A549 (cell line): ENCODE results near the gene CXCL12. TPM values are rescaled to one million over a fixed set of nuclear protein-coding genes. Genes with fewer than 3 reads are reported as not detected.

Experiments
- ATAC-seq, 2 experiments: fragments of 200-7000 bp in 1 of 2; fragments of >200 bp in 1 of 2; cut with Nextera tagmentation in 1 of 2; cut with Tn5 transposase in 1 of 2; 3 replicates each; pipeline versions ENCODE4 v1.8.0 to v1.9.1; 2018 to 2020; ENCODE audit warnings: mild to moderate bottlenecking in 1 of 2, moderate library complexity in 1 of 2
- CTCF ChIA-PET: fragments of 300-600 bp; sonication (Branson Sonifier 250); formaldehyde crosslinking; extraction: SDS; loops from one replicate; lab custom pipeline; 2021; ENCODE audit warnings: antibody characterized with exemption, inconsistent platforms; lab: Yijun Ruan, JAX
- POLR2A ChIA-PET: fragments of 350-600 bp; formaldehyde crosslinking; extraction: SDS; loops from one replicate; lab custom pipeline; 2021; ENCODE audit warnings: antibody characterized with exemption, inconsistent platforms; lab: Yijun Ruan, JAX
- DNase-seq, 2 experiments: peaks; one replicate each; pipeline versions ENCODE4 v3.0.0 to v3.0.0-alpha.2; 2011 to 2016; ENCODE audit warnings: low read depth in 1 of 2, low spot score in 1 of 2
- FAIRE-seq: peaks from 2 replicates; lab custom pipeline; 2011; peaks lifted over from hg19 to GRCh38; lab: Jason Lieb, UNC
- H3K27ac ChIP-seq, 2 experiments: fragments of >200 bp; sonication (Bioruptor Twin); formaldehyde crosslinking; 3 replicates each; pipeline ENCODE4 v1.5.1; 2016 to 2017
- H3K4me1 ChIP-seq: fragments of >200 bp; sonication (Bioruptor Twin); formaldehyde crosslinking; 3 replicates; pipeline ENCODE4 v1.6.1; 2016
- H3K4me2 ChIP-seq: fragments of >200 bp; sonication (Bioruptor Twin); formaldehyde crosslinking; 3 replicates; pipeline ENCODE4 v1.6.1; 2016
- H3K4me3 ChIP-seq: fragments of >200 bp; sonication (Bioruptor Twin); formaldehyde crosslinking; 3 replicates; pipeline ENCODE4 v1.5.1; 2016
- H3K9me3 ChIP-seq: fragments of >200 bp; sonication (Bioruptor Twin); formaldehyde crosslinking; 3 replicates; pipeline ENCODE4 v1.6.1; 2016
- CBX2 ChIP-seq: fragments of 200-600 bp; sonication (generic); IDR thresholded peaks from 2 replicates; pipeline ENCODE4 v1.6.1; 2016; ENCODE audit warnings: low read depth, mild to moderate bottlenecking, borderline replicate concordance
- CHD4 ChIP-seq: fragments of 200-600 bp; sonication (generic); IDR thresholded peaks from 2 replicates; pipeline ENCODE4 v1.6.1; 2016; ENCODE audit warnings: antibody characterized with exemption, mild to moderate bottlenecking, borderline replicate concordance
- EHF ChIP-seq: fragments of 250-450 bp; sonication (Bioruptor Pico); IDR thresholded peaks from 2 replicates; pipeline ENCODE4 v1.5.0; 2020; ENCODE audit warnings: mild to moderate bottlenecking
- FOSB ChIP-seq: fragments of 250-450 bp; sonication (Bioruptor Pico); IDR thresholded peaks from 2 replicates; pipeline ENCODE4 v1.5.0; 2020; ENCODE audit warnings: mild to moderate bottlenecking, moderate library complexity
- HDAC2 ChIP-seq: fragments of 200-600 bp; sonication (generic); IDR thresholded peaks from 2 replicates; pipeline ENCODE4 v1.6.1; 2016
- HEYL ChIP-seq: fragments of 250-450 bp; sonication (Bioruptor Pico); IDR thresholded peaks from 2 replicates; pipeline ENCODE4 v1.8.0; 2021; ENCODE audit warnings: mild to moderate bottlenecking, moderate library complexity
- HOXB5 ChIP-seq: fragments of 250-450 bp; sonication (Bioruptor Pico); IDR thresholded peaks from 2 replicates; pipeline ENCODE4 v1.5.0; 2020; ENCODE audit warnings: mild to moderate bottlenecking, moderate library complexity
- KDM1A ChIP-seq: fragments of 200-600 bp; sonication (generic); IDR thresholded peaks from 2 replicates; pipeline ENCODE4 v1.6.1; 2016; ENCODE audit warnings: low read depth, mild to moderate bottlenecking
- KDM5A ChIP-seq: fragments of 200-600 bp; sonication (generic); IDR thresholded peaks from 2 replicates; pipeline ENCODE4 v1.6.1; 2016; ENCODE audit warnings: antibody characterized with exemption, mild to moderate bottlenecking
- MAFK ChIP-seq: fragments of 450-650 bp; IDR thresholded peaks from 2 replicates; pipeline ENCODE4 v1.6.1; 2014; ENCODE audit not compliant: partially characterized antibody
- MAZ ChIP-seq: fragments of 150-350 bp; IDR thresholded peaks from 2 replicates; pipeline ENCODE4 v1.6.1; 2014; ENCODE audit warnings: antibody characterized with exemption, low read depth, low read length, borderline replicate concordance
- NFE2L2 ChIP-seq: fragments of 150-350 bp; conservative IDR thresholded peaks from 2 replicates; pipeline ENCODE4 v1.6.1; 2014; ENCODE audit warnings: low read length
- NPAS2 ChIP-seq: fragments of 250-450 bp; sonication (Bioruptor Pico); IDR thresholded peaks from 2 replicates; pipeline ENCODE4 v1.8.0; 2022; ENCODE audit warnings: mild to moderate bottlenecking, moderate library complexity, borderline replicate concordance
- NR3C1 ChIP-seq: fragments of >200 bp; sonication (Bioruptor Twin); formaldehyde crosslinking; IDR thresholded peaks from 3 replicates; pipeline ENCODE4 v1.6.1; 2017
- PHF8 ChIP-seq: fragments of 200-600 bp; sonication (generic); IDR thresholded peaks from 2 replicates; pipeline ENCODE4 v1.6.1; 2016; ENCODE audit warnings: low read depth, mild to moderate bottlenecking, antibody characterized with exemption, moderate library complexity, borderline replicate concordance
- RARB ChIP-seq: fragments of 250-450 bp; sonication (Bioruptor Pico); IDR thresholded peaks from 2 replicates; pipeline ENCODE4 v1.8.0; 2021; ENCODE audit warnings: mild to moderate bottlenecking, moderate library complexity
- SMC3 ChIP-seq: fragments of >200 bp; sonication (Bioruptor Twin); formaldehyde crosslinking; IDR thresholded peaks from 3 replicates; pipeline ENCODE4 v1.6.1; 2018; ENCODE audit warnings: inconsistent platforms
- TFCP2L1 ChIP-seq: fragments of 250-450 bp; sonication (Bioruptor Pico); IDR thresholded peaks from 2 replicates; pipeline ENCODE4 v1.5.0; 2021; ENCODE audit warnings: mild to moderate bottlenecking
- ZC3H11A ChIP-seq: fragments of 450-650 bp; IDR thresholded peaks from 2 replicates; pipeline ENCODE4 v1.6.1; 2014; ENCODE audit warnings: antibody characterized with exemption, mild to moderate bottlenecking
- ZFP36 ChIP-seq: fragments of 450-650 bp; IDR thresholded peaks from 2 replicates; pipeline ENCODE4 v1.6.1; 2014; ENCODE audit warnings: borderline replicate concordance; ENCODE audit not compliant: partially characterized antibody
- ZNF302 ChIP-seq: fragments of 250-450 bp; sonication (Bioruptor Pico); IDR thresholded peaks from 2 replicates; pipeline ENCODE4 v1.9.0; 2021; ENCODE audit warnings: inconsistent platforms, mild to moderate bottlenecking, moderate library complexity
- ZSCAN20 ChIP-seq: fragments of 250-450 bp; sonication (Bioruptor Pico); IDR thresholded peaks from 2 replicates; pipeline ENCODE4 v1.8.0; 2022; ENCODE audit warnings: mild to moderate bottlenecking, moderate library complexity
- WGBS: methylation state at CpG from one replicate; pipeline ENCODE4 v1.1.6; 2017; ENCODE audit errors: missing lambda C conversion rate; 5-methylcytosine and 5-hydroxymethylcytosine counted together
- polyA plus RNA-seq, 4 experiments: library from polyadenylated mRNA; depleted of rRNA in 3 of 4; stranded (reverse); fragments of >200 nt; fragmentation: RNase III in 1 of 4; extraction: RNeasy Plus Mini Kit Qiagen cat#74134 plus additional on column Dnase treatment in 1 of 4; gene quantifications; 2 replicates in 3 of 4; 3 replicates in 1 of 4; pipeline ENCODE4 v1.2.3, GENCODE V29; 2011 to 2017
- TF ChIP-seq, protein P1 (sequence below): fragments of >200 bp; sonication (Bioruptor Twin); formaldehyde crosslinking; IDR thresholded peaks from 3 replicates; pipeline ENCODE4 v1.5.1; 2016
- TF ChIP-seq, protein P2 (sequence below): fragments of 250-450 bp; sonication (Bioruptor Pico); IDR thresholded peaks from 2 replicates; pipeline ENCODE4 v1.5.0; 2021; ENCODE audit warnings: mild to moderate bottlenecking, moderate library complexity, borderline replicate concordance
- TF ChIP-seq, protein P3 (sequence below): fragments of >200 bp; sonication (Bioruptor Twin); formaldehyde crosslinking; IDR thresholded peaks from 2 replicates; pipeline ENCODE4 v1.6.1; 2016

The CXCL12 gene
- polyA plus RNA-seq, 2 of the 4 experiments (the other 2 are of a cell fraction): 0.13 to 0.17 TPM

DNA sequence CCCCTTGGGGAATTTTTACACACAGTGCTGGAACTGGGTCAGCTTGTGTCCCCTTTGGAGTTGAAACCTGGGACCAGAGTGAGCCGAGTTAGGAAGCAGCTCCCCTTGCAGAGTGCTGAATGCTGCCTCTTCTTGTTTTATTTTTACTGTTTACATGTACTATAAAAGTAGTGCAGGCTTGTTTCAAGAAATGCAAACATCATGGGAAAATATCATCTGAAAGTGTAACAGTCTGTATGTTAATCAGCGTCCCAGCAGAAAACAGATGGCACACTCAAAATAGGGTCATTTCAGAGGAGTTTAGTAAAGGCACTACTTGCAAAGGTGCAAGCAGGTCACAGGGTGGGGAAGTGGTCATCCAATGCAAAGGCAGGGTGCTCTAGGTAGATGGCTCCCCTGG lies 30.1 kb downstream of the CXCL12 start (continued):
- TF ChIP-seq NFE2L2: no peak
- TF ChIP-seq, protein P1, sequence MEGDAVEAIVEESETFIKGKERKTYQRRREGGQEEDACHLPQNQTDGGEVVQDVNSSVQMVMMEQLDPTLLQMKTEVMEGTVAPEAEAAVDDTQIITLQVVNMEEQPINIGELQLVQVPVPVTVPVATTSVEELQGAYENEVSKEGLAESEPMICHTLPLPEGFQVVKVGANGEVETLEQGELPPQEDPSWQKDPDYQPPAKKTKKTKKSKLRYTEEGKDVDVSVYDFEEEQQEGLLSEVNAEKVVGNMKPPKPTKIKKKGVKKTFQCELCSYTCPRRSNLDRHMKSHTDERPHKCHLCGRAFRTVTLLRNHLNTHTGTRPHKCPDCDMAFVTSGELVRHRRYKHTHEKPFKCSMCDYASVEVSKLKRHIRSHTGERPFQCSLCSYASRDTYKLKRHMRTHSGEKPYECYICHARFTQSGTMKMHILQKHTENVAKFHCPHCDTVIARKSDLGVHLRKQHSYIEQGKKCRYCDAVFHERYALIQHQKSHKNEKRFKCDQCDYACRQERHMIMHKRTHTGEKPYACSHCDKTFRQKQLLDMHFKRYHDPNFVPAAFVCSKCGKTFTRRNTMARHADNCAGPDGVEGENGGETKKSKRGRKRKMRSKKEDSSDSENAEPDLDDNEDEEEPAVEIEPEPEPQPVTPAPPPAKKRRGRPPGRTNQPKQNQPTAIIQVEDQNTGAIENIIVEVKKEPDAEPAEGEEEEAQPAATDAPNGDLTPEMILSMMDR: no peak
- TF ChIP-seq HEYL (CRISPR knock-in tag): no peak
- TF ChIP-seq HDAC2: no peak
- TF ChIP-seq, all 56 proteins: peak for 0

DNA sequence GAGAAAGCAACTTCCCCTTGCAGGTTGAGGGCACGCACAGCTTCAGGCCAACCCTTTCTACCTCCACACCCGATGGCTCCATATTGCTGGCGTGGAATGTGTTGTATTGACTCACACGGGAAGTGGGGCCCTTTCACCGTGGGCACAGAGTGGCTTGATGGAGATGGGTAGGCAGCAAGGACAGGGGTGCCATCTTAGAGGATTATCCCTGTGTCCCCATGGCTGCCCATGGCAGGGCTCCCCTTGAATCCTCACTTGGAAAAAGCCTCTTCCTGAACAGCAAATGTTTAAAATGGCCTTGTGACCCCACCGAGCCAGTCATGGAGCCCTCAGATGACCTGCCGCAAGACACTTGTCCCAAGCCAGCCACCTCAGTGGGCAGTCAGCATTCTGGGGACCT lies 31.2 kb downstream of the CXCL12 start:
- no peak for DNase-seq
- H3K4me2 ChIP-seq: no peak overlapping the region
- TF ChIP-seq ZC3H11A (no peak), ZFP36 (no peak), NPAS2 (CRISPR knock-in tag) (no peak), MAZ (no peak), HEYL (CRISPR knock-in tag) (no peak), KDM1A (no peak), TFCP2L1 (CRISPR knock-in tag) (no peak), ZSCAN20 (CRISPR knock-in tag) (no peak), PHF8 (no peak)
- no peak overlapping the region for H3K4me3 ChIP-seq
- H3K9me3 ChIP-seq: no peaks in the 10 kb centered on the region
- POLR2A ChIA-PET: no interaction called here
- H3K4me1 ChIP-seq: no peaks in the 10 kb centered on the region
- CTCF ChIA-PET: no interaction called here
- no peak overlapping the region for H3K27ac ChIP-seq
- no peak for ATAC-seq
- WGBS: 21% methylated on average over 7 of the region's 7 CpGs
- FAIRE-seq: no peak

DNA sequence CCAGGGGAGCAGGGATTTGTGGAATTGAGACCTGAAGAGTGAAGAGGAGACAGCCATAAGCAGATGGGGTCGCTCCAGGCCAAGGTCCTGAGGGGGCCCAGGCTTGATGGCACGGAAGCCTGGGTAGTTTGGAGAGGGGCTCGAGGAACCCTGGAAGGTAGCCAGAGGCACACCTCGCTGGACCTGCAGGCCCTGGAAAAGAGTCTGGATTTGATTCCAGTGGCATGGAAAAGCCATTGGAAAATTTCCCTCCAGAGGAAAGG lies 31.8 kb downstream of the CXCL12 start:
- ChIA-PET POLR2A (no interaction called here), CTCF (no interaction called here)
- no peak for FAIRE-seq
- Histone ChIP-seq H3K27ac (no peak overlapping the region), H3K9me3 (no peaks in the 10 kb centered on the region), H3K4me3 (no peak overlapping the region), H3K4me1 (no peaks in the 10 kb centered on the region), H3K4me2 (no peak overlapping the region)
- 15% methylated on average over 4 of the region's 4 CpGs for WGBS
- no peak for ATAC-seq
- TF ChIP-seq HOXB5 (CRISPR knock-in tag) (no peak), ZFP36 (no peak), KDM1A (no peak), HDAC2 (no peak), RARB (CRISPR knock-in tag) (no peak), ZNF302 (CRISPR knock-in tag) (no peak), NR3C1 (no peak), HEYL (CRISPR knock-in tag) (no peak), CBX2 (no peak), CHD4 (no peak), MAFK (no peak), EHF (CRISPR knock-in tag) (no peak), SMC3 (no peak), FOSB (CRISPR knock-in tag) (no peak), KDM5A (no peak)
- TF ChIP-seq, protein P2, sequence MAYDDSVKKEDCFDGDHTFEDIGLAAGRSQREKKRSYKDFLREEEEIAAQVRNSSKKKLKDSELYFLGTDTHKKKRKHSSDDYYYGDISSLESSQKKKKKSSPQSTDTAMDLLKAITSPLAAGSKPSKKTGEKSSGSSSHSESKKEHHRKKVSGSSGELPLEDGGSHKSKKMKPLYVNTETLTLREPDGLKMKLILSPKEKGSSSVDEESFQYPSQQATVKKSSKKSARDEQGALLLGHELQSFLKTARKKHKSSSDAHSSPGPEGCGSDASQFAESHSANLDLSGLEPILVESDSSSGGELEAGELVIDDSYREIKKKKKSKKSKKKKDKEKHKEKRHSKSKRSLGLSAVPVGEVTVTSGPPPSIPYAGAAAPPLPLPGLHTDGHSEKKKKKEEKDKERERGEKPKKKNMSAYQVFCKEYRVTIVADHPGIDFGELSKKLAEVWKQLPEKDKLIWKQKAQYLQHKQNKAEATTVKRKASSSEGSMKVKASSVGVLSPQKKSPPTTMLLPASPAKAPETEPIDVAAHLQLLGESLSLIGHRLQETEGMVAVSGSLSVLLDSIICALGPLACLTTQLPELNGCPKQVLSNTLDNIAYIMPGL: no peak
- TF ChIP-seq, protein P3, sequence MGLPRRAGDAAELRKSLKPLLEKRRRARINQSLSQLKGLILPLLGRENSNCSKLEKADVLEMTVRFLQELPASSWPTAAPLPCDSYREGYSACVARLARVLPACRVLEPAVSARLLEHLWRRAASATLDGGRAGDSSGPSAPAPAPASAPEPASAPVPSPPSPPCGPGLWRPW: no peak
- no peak for DNase-seq
